ENCODE data around the gene FRMPD2. TPM values are rescaled to one million over a fixed set of nuclear protein-coding genes. Genes with fewer than 3 reads are reported as not detected.

The FRMPD2 gene
- total RNA-seq, 1 donor from 2014 or later: not detected

- Histone ChIP-seq H3K27ac (ENCODE audit: low read depth, low read length) (no peak overlapping the region), H3K36me3 (ENCODE audit: control insufficient read depth in 3 of 3, insufficient read depth in 3 of 3, low read length in 3 of 3) (no peaks in the 10 kb centered on the region), H3K9ac (ENCODE audit: low read depth in 1 of 3, low read length in 3 of 3) (no peak overlapping the region), H3K9me3 (ENCODE audit: control insufficient read depth in 3 of 3, low read length in 3 of 3) (no peaks in the 10 kb centered on the region), H3K4me1 (ENCODE audit: control insufficient read depth in 3 of 3, insufficient read depth in 3 of 3, low read length in 3 of 3) (no peaks in the 10 kb centered on the region), H3K27me3 (ENCODE audit: control insufficient read depth in 3 of 3, insufficient read depth in 3 of 3, low read length in 3 of 3) (no peaks in the 10 kb centered on the region), H3K4me3 (ENCODE audit: low read length in 3 of 3) (no peak overlapping the region)
These were observed 19.6 kb downstream of the FRMPD2 start for GRCh38 chr10:48254750-48255512.

- H3K9me3 ChIP-seq (ENCODE audit: control insufficient read depth in 3 of 3, low read length in 3 of 3): no peaks in the 10 kb centered on the region
- no peak overlapping the region for H3K27ac ChIP-seq (ENCODE audit: low read depth, low read length)
- H3K9ac ChIP-seq (ENCODE audit: low read depth in 1 of 3, low read length in 3 of 3): no peak overlapping the region
- H3K27me3 ChIP-seq (ENCODE audit: control insufficient read depth in 3 of 3, insufficient read depth in 3 of 3, low read length in 3 of 3): no peaks in the 10 kb centered on the region
- H3K4me1 ChIP-seq (ENCODE audit: control insufficient read depth in 3 of 3, insufficient read depth in 3 of 3, low read length in 3 of 3): no peaks in the 10 kb centered on the region
- no peak overlapping the region for H3K4me3 ChIP-seq (ENCODE audit: low read length in 3 of 3)
- H3K36me3 ChIP-seq (ENCODE audit: control insufficient read depth in 3 of 3, insufficient read depth in 3 of 3, low read length in 3 of 3): no peaks in the 10 kb centered on the region
These were observed 20.4 kb downstream of the FRMPD2 start for GRCh38 chr10:48253970-48254657.

- no peaks in the 10 kb centered on the region for H3K4me1 ChIP-seq (ENCODE audit: control insufficient read depth in 3 of 3, insufficient read depth in 3 of 3, low read length in 3 of 3)
- no peak overlapping the region for H3K4me3 ChIP-seq (ENCODE audit: low read length in 3 of 3)
- no peaks in the 10 kb centered on the region for H3K27me3 ChIP-seq (ENCODE audit: control insufficient read depth in 3 of 3, insufficient read depth in 3 of 3, low read length in 3 of 3)
- H3K9me3 ChIP-seq (ENCODE audit: control insufficient read depth in 3 of 3, low read length in 3 of 3): no peaks in the 10 kb centered on the region
- no peak overlapping the region for H3K9ac ChIP-seq (ENCODE audit: low read depth in 1 of 3, low read length in 3 of 3)
- H3K36me3 ChIP-seq (ENCODE audit: control insufficient read depth in 3 of 3, insufficient read depth in 3 of 3, low read length in 3 of 3): no peaks in the 10 kb centered on the region
- no peak overlapping the region for H3K27ac ChIP-seq (ENCODE audit: low read depth, low read length)
These were observed 22.2 kb downstream of the FRMPD2 start for GRCh38 chr10:48252354-48252650.

GRCh38 chr10:48251525-48252353 is 22.8 kb downstream of the FRMPD2 start:
- H3K27ac ChIP-seq (ENCODE audit: low read depth, low read length): no peak overlapping the region
- H3K9ac ChIP-seq (ENCODE audit: low read depth in 1 of 3, low read length in 3 of 3): no peak overlapping the region
- H3K4me1 ChIP-seq (ENCODE audit: control insufficient read depth in 3 of 3, insufficient read depth in 3 of 3, low read length in 3 of 3): no peaks in the 10 kb centered on the region
- no peaks in the 10 kb centered on the region for H3K27me3 ChIP-seq (ENCODE audit: control insufficient read depth in 3 of 3, insufficient read depth in 3 of 3, low read length in 3 of 3)
- H3K9me3 ChIP-seq (ENCODE audit: control insufficient read depth in 3 of 3, low read length in 3 of 3): no peaks in the 10 kb centered on the region
- no peaks in the 10 kb centered on the region for H3K36me3 ChIP-seq (ENCODE audit: control insufficient read depth in 3 of 3, insufficient read depth in 3 of 3, low read length in 3 of 3)
- H3K4me3 ChIP-seq (ENCODE audit: low read length in 3 of 3): no peak overlapping the region

- Histone ChIP-seq H3K9ac (ENCODE audit: low read depth in 1 of 3, low read length in 3 of 3) (no peak overlapping the region), H3K9me3 (ENCODE audit: control insufficient read depth in 3 of 3, low read length in 3 of 3) (no peaks in the 10 kb centered on the region), H3K36me3 (ENCODE audit: control insufficient read depth in 3 of 3, insufficient read depth in 3 of 3, low read length in 3 of 3) (no peaks in the 10 kb centered on the region), H3K27me3 (ENCODE audit: control insufficient read depth in 3 of 3, insufficient read depth in 3 of 3, low read length in 3 of 3) (peaks cover 0 to 2% (median 0%) of the 10 kb centered on the region in 3 donors), H3K4me1 (ENCODE audit: control insufficient read depth in 3 of 3, insufficient read depth in 3 of 3, low read length in 3 of 3) (no peaks in the 10 kb centered on the region), H3K4me3 (ENCODE audit: low read length in 3 of 3) (no peak overlapping the region), H3K27ac (ENCODE audit: low read depth, low read length) (no peak overlapping the region)
These were observed 23.4 kb downstream of the FRMPD2 start for GRCh38 chr10:48251152-48251524.

- Histone ChIP-seq H3K27ac (ENCODE audit: low read depth, low read length) (no peak overlapping the region), H3K36me3 (ENCODE audit: control insufficient read depth in 3 of 3, insufficient read depth in 3 of 3, low read length in 3 of 3) (no peaks in the 10 kb centered on the region), H3K9ac (ENCODE audit: low read depth in 1 of 3, low read length in 3 of 3) (no peak overlapping the region), H3K27me3 (ENCODE audit: control insufficient read depth in 3 of 3, insufficient read depth in 3 of 3, low read length in 3 of 3) (peaks cover 0 to 2% (median 0%) of the 10 kb centered on the region in 3 donors), H3K9me3 (ENCODE audit: control insufficient read depth in 3 of 3, low read length in 3 of 3) (no peaks in the 10 kb centered on the region), H3K4me1 (ENCODE audit: control insufficient read depth in 3 of 3, insufficient read depth in 3 of 3, low read length in 3 of 3) (no peaks in the 10 kb centered on the region), H3K4me3 (ENCODE audit: low read length in 3 of 3) (no peak overlapping the region)
These were observed 24.6 kb downstream of the FRMPD2 start for GRCh38 chr10:48249763-48250351.

GRCh38 chr10:48249004-48249762 is 25.3 kb downstream of the FRMPD2 start:
- no peak overlapping the region for H3K27ac ChIP-seq (ENCODE audit: low read depth, low read length)
- no peak overlapping the region for H3K4me3 ChIP-seq (ENCODE audit: low read length in 3 of 3)
- peaks cover 0 to 2% (median 0%) of the 10 kb centered on the region in 3 donors for H3K27me3 ChIP-seq (ENCODE audit: control insufficient read depth in 3 of 3, insufficient read depth in 3 of 3, low read length in 3 of 3)
- H3K36me3 ChIP-seq (ENCODE audit: control insufficient read depth in 3 of 3, insufficient read depth in 3 of 3, low read length in 3 of 3): no peaks in the 10 kb centered on the region
- no peaks in the 10 kb centered on the region for H3K9me3 ChIP-seq (ENCODE audit: control insufficient read depth in 3 of 3, low read length in 3 of 3)
- no peak overlapping the region for H3K9ac ChIP-seq (ENCODE audit: low read depth in 1 of 3, low read length in 3 of 3)
- no peaks in the 10 kb centered on the region for H3K4me1 ChIP-seq (ENCODE audit: control insufficient read depth in 3 of 3, insufficient read depth in 3 of 3, low read length in 3 of 3)

- H3K27ac ChIP-seq (ENCODE audit: low read depth, low read length): no peak overlapping the region
These were observed 26.0 kb downstream of the FRMPD2 start for GRCh38 chr10:48248462-48248861.

GRCh38 chr10:48247680-48248079 is 26.8 kb downstream of the FRMPD2 start:
- Histone ChIP-seq H3K27me3 (ENCODE audit: control insufficient read depth in 3 of 3, insufficient read depth in 3 of 3, low read length in 3 of 3) (peaks cover 0 to 3% (median 2%) of the 10 kb centered on the region in 3 donors), H3K27ac (ENCODE audit: low read depth, low read length) (no peak overlapping the region), H3K9me3 (ENCODE audit: control insufficient read depth in 3 of 3, low read length in 3 of 3) (no peaks in the 10 kb centered on the region), H3K36me3 (ENCODE audit: control insufficient read depth in 3 of 3, insufficient read depth in 3 of 3, low read length in 3 of 3) (no peaks in the 10 kb centered on the region), H3K4me1 (ENCODE audit: control insufficient read depth in 3 of 3, insufficient read depth in 3 of 3, low read length in 3 of 3) (no peaks in the 10 kb centered on the region), H3K4me3 (ENCODE audit: low read length in 3 of 3) (no peak overlapping the region), H3K9ac (ENCODE audit: low read depth in 1 of 3, low read length in 3 of 3) (no peak overlapping the region)

More at GRCh38 chr10:48248462-48248861, 26.0 kb downstream of the FRMPD2 start:
- no peaks in the 10 kb centered on the region for H3K9me3 ChIP-seq (ENCODE audit: control insufficient read depth in 3 of 3, low read length in 3 of 3)
- H3K36me3 ChIP-seq (ENCODE audit: control insufficient read depth in 3 of 3, insufficient read depth in 3 of 3, low read length in 3 of 3): no peaks in the 10 kb centered on the region
- no peak overlapping the region for H3K4me3 ChIP-seq (ENCODE audit: low read length in 3 of 3)
- peaks cover 0 to 2% (median 0%) of the 10 kb centered on the region in 3 donors for H3K27me3 ChIP-seq (ENCODE audit: control insufficient read depth in 3 of 3, insufficient read depth in 3 of 3, low read length in 3 of 3)
- H3K9ac ChIP-seq (ENCODE audit: low read depth in 1 of 3, low read length in 3 of 3): no peak overlapping the region
- H3K4me1 ChIP-seq (ENCODE audit: control insufficient read depth in 3 of 3, insufficient read depth in 3 of 3, low read length in 3 of 3): no peaks in the 10 kb centered on the region

Data from skeletal muscle tissue (tissue), 4 donors.